GM18858 (cell line): Measurements from ENCODE around the gene CYTH1.

Experiments used
- ATAC-seq: cut with Tn5 transposase; IDR thresholded peaks from one replicate; pipeline ENCODE4 v1.9.1; 2021; ENCODE audit not compliant: unreplicated experiment

The CYTH1 gene

GRCh38 chr17:78737332-78737731 lies 44.7 kb downstream of the CYTH1 start:
- ATAC-seq = no peak

GRCh38 chr17:78736526-78737079 lies 45.5 kb downstream of the CYTH1 start:
- ATAC-seq = peak; percentile 40

- no peak for ATAC-seq
Observed at GRCh38 chr17:78735832-78736525, 46.1 kb downstream of the CYTH1 start.

GRCh38 chr17:78734793-78735641 lies 47.1 kb downstream of the CYTH1 start:
- no peak for ATAC-seq

- ATAC-seq = no peak
Observed at GRCh38 chr17:78732354-78732753, 49.7 kb downstream of the CYTH1 start.

GRCh38 chr17:78731904-78732303 lies 50.2 kb downstream of the CYTH1 start:
- no peak for ATAC-seq

GRCh38 chr17:78729641-78730040 lies 52.4 kb downstream of the CYTH1 start:
- no peak for ATAC-seq

GRCh38 chr17:78728495-78728894 lies 53.6 kb downstream of the CYTH1 start:
- no peak for ATAC-seq

GRCh38 chr17:78727476-78728229 lies 54.4 kb downstream of the CYTH1 start:
- ATAC-seq = no peak

- ATAC-seq = no peak
Observed at GRCh38 chr17:78727057-78727456, 55.0 kb downstream of the CYTH1 start.

GRCh38 chr17:78726513-78726912 lies 55.6 kb downstream of the CYTH1 start:
- ATAC-seq = no peak

- ATAC-seq = no peak
Observed at GRCh38 chr17:78725448-78726021, 56.5 kb downstream of the CYTH1 start.

GRCh38 chr17:78724999-78725398 lies 57.1 kb downstream of the CYTH1 start:
- ATAC-seq = no peak

- ATAC-seq = no peak
Observed at GRCh38 chr17:78724544-78724943, 57.5 kb downstream of the CYTH1 start.

GRCh38 chr17:78723957-78724356 lies 58.1 kb downstream of the CYTH1 start:
- ATAC-seq = no peak

GRCh38 chr17:78723001-78723796 lies 58.9 kb downstream of the CYTH1 start:
- ATAC-seq = no peak

GRCh38 chr17:78722246-78722761 lies 59.8 kb downstream of the CYTH1 start:
- ATAC-seq = no peak

- ATAC-seq = no peak
Observed at GRCh38 chr17:78719630-78720298, 62.3 kb downstream of the CYTH1 start.

GRCh38 chr17:78718575-78719208 lies 63.4 kb downstream of the CYTH1 start:
- ATAC-seq = no peak
